ENCODE data around the gene NDUFAF8.

Gene NDUFAF8

GRCh38 chr17:81229666-81229920 is 9.5 kb upstream of the NDUFAF8 start (continued):
- TF ChIP-seq, protein P1, sequence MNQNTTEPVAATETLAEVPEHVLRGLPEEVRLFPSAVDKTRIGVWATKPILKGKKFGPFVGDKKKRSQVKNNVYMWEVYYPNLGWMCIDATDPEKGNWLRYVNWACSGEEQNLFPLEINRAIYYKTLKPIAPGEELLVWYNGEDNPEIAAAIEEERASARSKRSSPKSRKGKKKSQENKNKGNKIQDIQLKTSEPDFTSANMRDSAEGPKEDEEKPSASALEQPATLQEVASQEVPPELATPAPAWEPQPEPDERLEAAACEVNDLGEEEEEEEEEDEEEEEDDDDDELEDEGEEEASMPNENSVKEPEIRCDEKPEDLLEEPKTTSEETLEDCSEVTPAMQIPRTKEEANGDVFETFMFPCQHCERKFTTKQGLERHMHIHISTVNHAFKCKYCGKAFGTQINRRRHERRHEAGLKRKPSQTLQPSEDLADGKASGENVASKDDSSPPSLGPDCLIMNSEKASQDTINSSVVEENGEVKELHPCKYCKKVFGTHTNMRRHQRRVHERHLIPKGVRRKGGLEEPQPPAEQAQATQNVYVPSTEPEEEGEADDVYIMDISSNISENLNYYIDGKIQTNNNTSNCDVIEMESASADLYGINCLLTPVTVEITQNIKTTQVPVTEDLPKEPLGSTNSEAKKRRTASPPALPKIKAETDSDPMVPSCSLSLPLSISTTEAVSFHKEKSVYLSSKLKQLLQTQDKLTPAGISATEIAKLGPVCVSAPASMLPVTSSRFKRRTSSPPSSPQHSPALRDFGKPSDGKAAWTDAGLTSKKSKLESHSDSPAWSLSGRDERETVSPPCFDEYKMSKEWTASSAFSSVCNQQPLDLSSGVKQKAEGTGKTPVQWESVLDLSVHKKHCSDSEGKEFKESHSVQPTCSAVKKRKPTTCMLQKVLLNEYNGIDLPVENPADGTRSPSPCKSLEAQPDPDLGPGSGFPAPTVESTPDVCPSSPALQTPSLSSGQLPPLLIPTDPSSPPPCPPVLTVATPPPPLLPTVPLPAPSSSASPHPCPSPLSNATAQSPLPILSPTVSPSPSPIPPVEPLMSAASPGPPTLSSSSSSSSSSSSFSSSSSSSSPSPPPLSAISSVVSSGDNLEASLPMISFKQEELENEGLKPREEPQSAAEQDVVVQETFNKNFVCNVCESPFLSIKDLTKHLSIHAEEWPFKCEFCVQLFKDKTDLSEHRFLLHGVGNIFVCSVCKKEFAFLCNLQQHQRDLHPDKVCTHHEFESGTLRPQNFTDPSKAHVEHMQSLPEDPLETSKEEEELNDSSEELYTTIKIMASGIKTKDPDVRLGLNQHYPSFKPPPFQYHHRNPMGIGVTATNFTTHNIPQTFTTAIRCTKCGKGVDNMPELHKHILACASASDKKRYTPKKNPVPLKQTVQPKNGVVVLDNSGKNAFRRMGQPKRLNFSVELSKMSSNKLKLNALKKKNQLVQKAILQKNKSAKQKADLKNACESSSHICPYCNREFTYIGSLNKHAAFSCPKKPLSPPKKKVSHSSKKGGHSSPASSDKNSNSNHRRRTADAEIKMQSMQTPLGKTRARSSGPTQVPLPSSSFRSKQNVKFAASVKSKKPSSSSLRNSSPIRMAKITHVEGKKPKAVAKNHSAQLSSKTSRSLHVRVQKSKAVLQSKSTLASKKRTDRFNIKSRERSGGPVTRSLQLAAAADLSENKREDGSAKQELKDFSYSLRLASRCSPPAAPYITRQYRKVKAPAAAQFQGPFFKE (tag by site-specific recombination; IDR thresholded peaks at IDR 0.05; ENCODE audit: borderline replicate concordance): no peak
- TF ChIP-seq SP7 (tag by site-specific recombination; IDR thresholded peaks at IDR 0.05) (no peak), ZNF843 (tag by site-specific recombination; IDR thresholded peaks at IDR 0.05) (no peak), GLI2 (tag by site-specific recombination; IDR thresholded peaks at IDR 0.05; ENCODE audit: borderline replicate concordance, low read depth) (no peak)

DNA sequence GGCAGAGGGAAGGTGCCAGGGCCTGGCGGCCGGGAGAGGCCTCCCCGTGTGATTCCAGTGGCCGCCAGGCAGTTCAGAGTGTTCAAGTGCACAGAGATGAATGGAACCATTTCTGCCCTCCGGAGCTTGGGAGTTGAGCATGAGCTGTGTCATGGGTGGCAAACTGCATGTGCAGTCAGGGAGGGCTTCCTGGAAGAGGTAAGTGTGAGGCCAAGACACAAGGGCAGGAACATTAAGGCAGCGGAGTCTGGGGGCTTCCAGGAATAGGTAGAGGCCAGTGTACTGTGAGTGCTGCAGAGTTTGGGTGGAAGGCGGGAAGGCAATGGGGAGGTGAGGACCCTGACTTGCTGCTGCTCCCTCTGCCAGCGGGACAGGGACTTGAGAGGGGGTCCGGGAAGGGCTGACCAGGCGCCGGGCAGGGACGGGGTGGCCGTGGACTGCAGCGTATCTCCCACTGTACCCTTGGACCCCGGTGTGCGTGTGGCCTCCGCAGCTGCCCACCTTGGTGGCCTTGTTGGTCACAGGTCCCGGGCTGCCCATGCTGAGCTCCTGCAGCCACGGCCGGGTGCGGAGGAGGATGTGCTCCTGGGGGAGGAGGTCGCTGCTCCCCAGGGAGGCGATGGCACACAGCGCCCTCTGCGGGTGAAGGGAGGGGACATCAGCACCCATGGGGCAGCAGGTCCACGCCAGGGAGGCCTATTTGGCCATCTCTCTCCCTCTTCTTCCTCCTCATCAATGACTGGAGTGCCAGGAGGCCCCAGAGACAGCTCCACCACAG is 8.9 kb upstream of the NDUFAF8 start:
- H3K9me3 ChIP-seq (ENCODE audit: control insufficient read depth, insufficient read depth, low read depth, low read length): no peaks in the 10 kb centered on the region
- no peak overlapping the region for H3K27ac ChIP-seq (ENCODE audit: extremely low read depth, low read depth, low read length)
- no peak overlapping the region for H3K4me3 ChIP-seq (ENCODE audit: low read depth, low read length)
- H3K36me3 ChIP-seq (ENCODE audit: control insufficient read depth in 2 of 2, insufficient read depth in 1 of 2, low read length in 2 of 2): peaks cover 5 to 54% of the 10 kb centered on the region in 2 experiments; a peak in 2 of 3 replicates
- POLR2A ChIA-PET: interaction anchor here (1.6 kb wide), 1 partner anchor 9 kb away, joined by 5 read pairs; the partner anchor contains the start of genes NDUFAF8 and TEPSIN
- CTCF ChIA-PET: interaction anchor here (0.5 to 2.5 kb wide), 9 partner anchors 23 to 259 kb away, joined by 3 to 23 read pairs (median 3); no protein-coding TSS in a partner anchor
- peaks cover 5% of the 10 kb centered on the region for H3K4me1 ChIP-seq (ENCODE audit: control insufficient read depth, insufficient read depth, low read length)
- TF ChIP-seq ZNF423 (tag by site-specific recombination; IDR thresholded peaks at IDR 0.05): peak; percentile 51; the same call in 1 of the 2 replicates
- no peak for TF ChIP-seq IKZF3 (tag by site-specific recombination; IDR thresholded peaks at IDR 0.05)
- no peak for TF ChIP-seq ZNF514 (tag by site-specific recombination; IDR thresholded peaks at IDR 0.05)
- TF ChIP-seq ZNF777 (tag by site-specific recombination; IDR thresholded peaks at IDR 0.05; ENCODE audit: borderline replicate concordance): no peak
- TF ChIP-seq ZNF701 (tag by site-specific recombination; IDR thresholded peaks at IDR 0.05): no peak
- TF ChIP-seq ZFP41 (tag by site-specific recombination; IDR thresholded peaks at IDR 0.05; ENCODE audit: borderline replicate concordance): no peak
- no peak for TF ChIP-seq ZNF121 (tag by site-specific recombination; IDR thresholded peaks at IDR 0.05)
- no peak for TF ChIP-seq ZNF529 (tag by site-specific recombination; IDR thresholded peaks at IDR 0.05; ENCODE audit: insufficient replicate concordance)
- no peak for TF ChIP-seq ZNF416 (tag by site-specific recombination; IDR thresholded peaks at IDR 0.05)
- TF ChIP-seq ZNF548 (tag by site-specific recombination; IDR thresholded peaks at IDR 0.05): no peak
- TF ChIP-seq YY1 (tag by site-specific recombination; IDR thresholded peaks at IDR 0.05): no peak
- TF ChIP-seq ZNF707 (tag by site-specific recombination; IDR thresholded peaks at IDR 0.05): no peak
- TF ChIP-seq, protein P2, sequence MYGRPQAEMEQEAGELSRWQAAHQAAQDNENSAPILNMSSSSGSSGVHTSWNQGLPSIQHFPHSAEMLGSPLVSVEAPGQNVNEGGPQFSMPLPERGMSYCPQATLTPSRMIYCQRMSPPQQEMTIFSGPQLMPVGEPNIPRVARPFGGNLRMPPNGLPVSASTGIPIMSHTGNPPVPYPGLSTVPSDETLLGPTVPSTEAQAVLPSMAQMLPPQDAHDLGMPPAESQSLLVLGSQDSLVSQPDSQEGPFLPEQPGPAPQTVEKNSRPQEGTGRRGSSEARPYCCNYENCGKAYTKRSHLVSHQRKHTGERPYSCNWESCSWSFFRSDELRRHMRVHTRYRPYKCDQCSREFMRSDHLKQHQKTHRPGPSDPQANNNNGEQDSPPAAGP (tag by site-specific recombination; IDR thresholded peaks at IDR 0.05): no peak
- TF ChIP-seq, protein P3, sequence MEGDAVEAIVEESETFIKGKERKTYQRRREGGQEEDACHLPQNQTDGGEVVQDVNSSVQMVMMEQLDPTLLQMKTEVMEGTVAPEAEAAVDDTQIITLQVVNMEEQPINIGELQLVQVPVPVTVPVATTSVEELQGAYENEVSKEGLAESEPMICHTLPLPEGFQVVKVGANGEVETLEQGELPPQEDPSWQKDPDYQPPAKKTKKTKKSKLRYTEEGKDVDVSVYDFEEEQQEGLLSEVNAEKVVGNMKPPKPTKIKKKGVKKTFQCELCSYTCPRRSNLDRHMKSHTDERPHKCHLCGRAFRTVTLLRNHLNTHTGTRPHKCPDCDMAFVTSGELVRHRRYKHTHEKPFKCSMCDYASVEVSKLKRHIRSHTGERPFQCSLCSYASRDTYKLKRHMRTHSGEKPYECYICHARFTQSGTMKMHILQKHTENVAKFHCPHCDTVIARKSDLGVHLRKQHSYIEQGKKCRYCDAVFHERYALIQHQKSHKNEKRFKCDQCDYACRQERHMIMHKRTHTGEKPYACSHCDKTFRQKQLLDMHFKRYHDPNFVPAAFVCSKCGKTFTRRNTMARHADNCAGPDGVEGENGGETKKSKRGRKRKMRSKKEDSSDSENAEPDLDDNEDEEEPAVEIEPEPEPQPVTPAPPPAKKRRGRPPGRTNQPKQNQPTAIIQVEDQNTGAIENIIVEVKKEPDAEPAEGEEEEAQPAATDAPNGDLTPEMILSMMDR (tag by site-specific recombination; IDR thresholded peaks at IDR 0.05): peak; percentile 45; the same call in 1 of the 2 replicates
- TF ChIP-seq ZNF530 (tag by site-specific recombination; IDR thresholded peaks at IDR 0.05; ENCODE audit: low read depth): no peak
- TF ChIP-seq GLIS1 (tag by site-specific recombination; IDR thresholded peaks at IDR 0.05): 0 out of 2 replicates have a peak, but pooled peaks have one; percentile 31
- TF ChIP-seq ZNF2 (tag by site-specific recombination; IDR thresholded peaks at IDR 0.05): 0 out of 2 replicates have a peak, but pooled peaks have one; percentile 44
- no peak for TF ChIP-seq ZNF335 (tag by site-specific recombination; conservative IDR thresholded peaks at IDR 0.05)
- no peak for TF ChIP-seq ZNF629 (tag by site-specific recombination; IDR thresholded peaks at IDR 0.05)
- no peak for TF ChIP-seq OSR2 (tag by site-specific recombination; IDR thresholded peaks at IDR 0.05)
- TF ChIP-seq ZNF426 (tag by site-specific recombination; IDR thresholded peaks at IDR 0.05): no peak
- TF ChIP-seq WT1 (tag by site-specific recombination; IDR thresholded peaks at IDR 0.05): no peak
- TF ChIP-seq, protein P4, sequence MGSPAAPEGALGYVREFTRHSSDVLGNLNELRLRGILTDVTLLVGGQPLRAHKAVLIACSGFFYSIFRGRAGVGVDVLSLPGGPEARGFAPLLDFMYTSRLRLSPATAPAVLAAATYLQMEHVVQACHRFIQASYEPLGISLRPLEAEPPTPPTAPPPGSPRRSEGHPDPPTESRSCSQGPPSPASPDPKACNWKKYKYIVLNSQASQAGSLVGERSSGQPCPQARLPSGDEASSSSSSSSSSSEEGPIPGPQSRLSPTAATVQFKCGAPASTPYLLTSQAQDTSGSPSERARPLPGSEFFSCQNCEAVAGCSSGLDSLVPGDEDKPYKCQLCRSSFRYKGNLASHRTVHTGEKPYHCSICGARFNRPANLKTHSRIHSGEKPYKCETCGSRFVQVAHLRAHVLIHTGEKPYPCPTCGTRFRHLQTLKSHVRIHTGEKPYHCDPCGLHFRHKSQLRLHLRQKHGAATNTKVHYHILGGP (tag by site-specific recombination; IDR thresholded peaks at IDR 0.05): no peak
- TF ChIP-seq ZNF324 (tag by site-specific recombination; IDR thresholded peaks at IDR 0.05): no peak

Measured in HEK293 (cell line).